Retinal pigment epithelial cell (primary cell): ENCODE data around the gene PSMD6.
A peak's percentile ranks its signal among the peaks of the same experiment; 100 is the strongest.

Experiments used
- DNase-seq: peaks from one replicate; pipeline ENCODE4 v3.0.0-alpha.2; 2010; ENCODE audit warnings: low read depth
- H3K4me3 ChIP-seq: 2 replicates; pipeline ENCODE4 v1.5.1; 2011; ENCODE audit warnings: mild to moderate bottlenecking, low read length, control low read depth, moderate library complexity
- CTCF ChIP-seq: conservative IDR thresholded peaks from 2 replicates; pipeline ENCODE4 v1.5.1; 2011; ENCODE audit warnings: low read depth, low read length, control low read depth, inconsistent platforms

Gene PSMD6

GRCh38 chr3:63998852-63999754, 24.2 kb downstream of the PSMD6 start:
- DNase-seq, result no peak
- TF ChIP-seq CTCF, result no peak
- H3K4me3 ChIP-seq, result no peak overlapping the region

DNA sequence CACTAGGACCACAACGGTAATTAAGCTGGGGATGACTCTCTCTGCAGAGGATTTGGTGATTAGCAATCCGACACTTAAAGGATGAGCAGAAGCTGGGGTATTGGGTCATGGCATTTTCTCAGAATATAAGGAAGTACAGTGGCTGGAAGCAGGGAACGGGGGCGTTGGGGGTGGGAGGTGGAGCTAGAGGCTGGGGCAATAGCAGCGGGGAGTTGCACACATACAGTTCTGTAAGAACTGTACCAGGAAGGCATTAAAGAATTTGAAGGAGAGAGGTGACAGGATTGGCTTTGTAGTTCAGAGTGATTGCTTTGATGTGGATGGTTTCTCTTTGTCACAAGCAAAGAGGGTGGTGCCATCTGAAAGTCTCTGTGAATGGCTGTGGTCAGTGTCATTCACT, 28.2 kb downstream of the PSMD6 start:
- TF ChIP-seq CTCF, result no peak
- no peak for DNase-seq
- no peak overlapping the region for H3K4me3 ChIP-seq

DNA sequence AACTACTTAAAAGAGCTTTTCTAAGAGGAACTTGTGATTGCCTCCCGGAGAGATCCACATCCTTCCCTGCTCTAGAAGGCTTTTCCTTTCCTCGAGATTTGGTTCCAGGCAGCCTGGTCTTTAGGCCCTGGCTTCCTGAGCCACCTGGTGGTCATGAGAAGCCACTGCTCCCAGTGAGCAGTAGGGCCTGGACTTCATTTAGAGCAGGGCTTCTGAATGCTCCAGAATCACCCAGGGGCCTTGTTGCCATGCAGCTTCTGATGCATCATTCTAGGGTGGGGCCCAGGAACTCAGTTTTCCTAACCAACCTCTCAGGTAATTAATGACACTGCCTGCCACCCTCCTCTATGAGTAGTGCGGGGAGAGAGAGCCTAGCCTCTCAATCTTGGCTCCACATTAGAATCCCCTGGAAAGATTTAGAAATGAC, 29.6 kb downstream of the PSMD6 start:
- H3K4me3 ChIP-seq, result no peak overlapping the region
- TF ChIP-seq CTCF, result peak; percentile 98
- no peak for DNase-seq

DNA sequence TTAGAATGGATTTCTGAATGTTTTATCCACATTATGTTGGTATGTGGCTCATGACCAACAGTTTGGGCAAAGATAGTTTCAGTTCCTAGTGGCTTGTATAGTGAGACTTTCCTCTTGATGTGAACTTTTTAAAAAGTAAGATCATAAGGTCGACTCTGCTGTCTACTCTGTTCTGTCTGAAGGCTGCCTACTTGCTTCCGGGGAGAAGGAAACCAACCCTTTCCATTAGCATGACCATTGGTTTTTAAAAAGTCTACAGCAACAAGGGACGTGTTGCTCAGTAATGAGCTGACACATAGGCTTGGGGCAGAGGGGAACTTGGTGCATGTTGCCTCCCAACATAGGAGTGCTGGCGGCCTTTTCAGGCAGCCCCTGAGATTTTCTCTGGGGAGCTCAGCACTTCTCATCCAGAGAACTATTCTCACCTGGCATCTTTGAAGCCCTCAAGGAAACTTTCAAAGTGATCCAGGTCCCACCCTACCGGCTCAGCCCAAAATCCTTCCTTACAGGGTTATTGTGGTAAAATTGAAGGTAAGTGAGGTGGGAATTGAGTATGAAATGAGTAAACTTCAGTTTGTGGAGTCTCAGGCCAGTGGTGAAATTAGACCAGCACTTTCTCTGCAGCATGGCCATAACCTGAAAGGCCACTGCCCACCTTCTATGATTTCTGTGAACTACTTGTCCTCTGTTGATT, 30.6 kb downstream of the PSMD6 start:
- DNase-seq, result no peak
- no peak overlapping the region for H3K4me3 ChIP-seq
- no peak for TF ChIP-seq CTCF

DNA sequence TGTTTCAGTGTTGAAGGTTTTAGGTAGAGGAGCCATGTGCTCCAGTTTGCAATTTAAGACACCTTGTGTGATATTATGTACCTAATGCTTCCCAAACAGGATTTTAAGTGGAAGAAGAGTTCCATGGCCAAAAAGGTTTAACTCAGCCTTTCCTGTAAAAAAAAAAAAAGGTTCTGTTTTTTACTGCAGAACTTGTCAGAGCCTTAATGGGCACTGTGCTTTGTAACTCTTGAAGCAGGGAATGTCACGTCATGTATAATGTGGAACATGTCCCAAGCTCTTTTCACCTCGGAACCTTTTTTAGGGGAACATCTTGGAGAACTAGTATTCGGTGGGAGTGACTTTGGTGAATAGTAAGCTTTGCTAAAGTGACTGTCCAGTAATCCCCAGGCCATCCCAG, 31.6 kb downstream of the PSMD6 start:
- H3K4me3 ChIP-seq, result no peak overlapping the region
- DNase-seq, result no peak
- TF ChIP-seq CTCF, result no peak

- no peak for TF ChIP-seq CTCF
- H3K4me3 ChIP-seq, result no peak overlapping the region
- no peak for DNase-seq
These were observed 32.6 kb downstream of the PSMD6 start for GRCh38 chr3:63990733-63991132.

DNA sequence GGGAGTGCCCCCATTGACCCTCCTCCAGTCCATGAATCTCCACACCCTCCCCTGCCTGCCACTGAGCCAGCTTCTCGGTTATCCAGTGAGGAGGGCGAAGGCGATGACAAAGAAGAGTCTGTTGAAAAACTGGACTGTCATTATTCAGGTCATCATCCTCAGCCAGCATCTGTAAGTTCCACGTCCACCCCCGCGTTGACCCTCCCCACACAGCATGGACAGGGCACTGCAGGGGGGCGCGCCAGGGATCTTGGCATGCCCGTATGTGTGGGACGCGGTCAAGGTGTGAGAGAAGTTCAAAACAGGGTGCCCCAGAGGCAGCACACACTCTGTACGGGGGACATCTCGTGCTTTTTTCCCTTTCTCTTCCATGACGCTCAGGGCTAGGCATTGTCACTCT, 33.1 kb downstream of the PSMD6 start:
- no peak for DNase-seq
- H3K4me3 ChIP-seq, result no peak overlapping the region
- TF ChIP-seq CTCF, result no peak
